Measurements from ENCODE around the gene CIRBP.

CIRBP gene

DNA sequence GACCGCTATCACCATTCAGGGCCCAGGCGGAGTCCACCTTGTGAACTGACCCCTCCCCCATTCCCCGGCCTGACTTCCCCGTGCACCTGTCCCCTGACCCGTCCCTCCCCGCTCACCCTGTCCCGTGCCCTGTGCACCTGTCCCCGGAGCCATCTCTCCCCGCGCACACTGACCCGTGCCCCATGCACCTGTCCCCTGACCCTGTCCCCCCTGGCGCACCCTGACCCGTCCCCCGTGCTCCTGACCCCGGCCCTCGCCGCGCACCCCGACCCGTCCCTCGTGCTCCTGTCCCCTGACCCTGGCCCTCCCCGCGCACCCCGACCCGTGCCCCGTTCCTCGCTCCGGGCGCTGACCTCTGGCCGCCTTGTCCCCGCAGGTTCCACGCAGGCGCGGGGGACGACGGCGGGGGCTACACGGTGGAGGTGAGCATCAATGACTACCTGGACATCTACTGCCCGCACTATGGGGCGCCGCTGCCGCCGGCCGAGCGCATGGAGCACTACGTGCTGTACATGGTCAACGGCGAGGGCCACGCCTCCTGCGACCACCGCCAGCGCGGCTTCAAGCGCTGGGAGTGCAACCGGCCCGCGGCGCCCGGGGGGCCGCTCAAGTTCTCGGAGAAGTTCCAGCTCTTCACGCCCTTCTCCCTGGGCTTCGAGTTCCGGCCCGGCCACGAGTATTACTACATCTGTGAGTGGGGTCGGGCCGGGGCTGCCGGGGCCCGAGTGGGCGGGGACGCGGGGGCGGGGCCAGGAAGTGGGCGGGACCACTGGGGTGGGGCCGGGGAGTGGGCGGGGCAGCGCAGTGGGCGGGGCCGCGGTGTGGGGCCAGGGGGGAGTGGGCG lies 26.3 kb downstream of the CIRBP start:
- DNase-seq, result no peak
- H3K18ac ChIP-seq (ENCODE audit: low read length), result no peak overlapping the region
- no peak overlapping the region for H3K23ac ChIP-seq (ENCODE audit: low read length)
- H3K4me2 ChIP-seq (ENCODE audit: low read length), result no peak overlapping the region
- H3K79me2 ChIP-seq (ENCODE audit: control insufficient read depth, insufficient read depth, low read length), result no peaks in the 10 kb centered on the region
- no peak overlapping the region for H2AK5ac ChIP-seq (ENCODE audit: low read length)
- no peak overlapping the region for H2BK15ac ChIP-seq (replicated peaks; ENCODE audit: low read depth)
- no peak overlapping the region for H4K8ac ChIP-seq (ENCODE audit: low read depth, low read length)
- H2BK5ac ChIP-seq (ENCODE audit: low read length), result no peak overlapping the region
- no peaks in the 10 kb centered on the region for H3K27me3 ChIP-seq (ENCODE audit: insufficient read depth, low read length, poor library complexity)
- H3K4me1 ChIP-seq (ENCODE audit: control insufficient read depth, low read depth, low read length), result no peaks in the 10 kb centered on the region
- no peaks in the 10 kb centered on the region for H3K36me3 ChIP-seq (ENCODE audit: control insufficient read depth, insufficient read depth, low read length)
- no peak overlapping the region for H3K4me3 ChIP-seq (ENCODE audit: low read length)
- H3K79me1 ChIP-seq (ENCODE audit: low read length), result no peaks in the 10 kb centered on the region
- H4K5ac ChIP-seq (ENCODE audit: low read length), result no peak overlapping the region
- H3K27ac ChIP-seq (ENCODE audit: low read depth, low read length), result no peak overlapping the region
- no CpG with 5 or more reads among the region's 82 CpGs for WGBS (ENCODE audit: extremely low coverage, insufficient coverage, low lambda C conversion rate)
- no peak overlapping the region for H3K9ac ChIP-seq (ENCODE audit: low read length)
- no peak overlapping the region for H3K4ac ChIP-seq (ENCODE audit: low read depth, low read length)
- no peak overlapping the region for H2BK120ac ChIP-seq (ENCODE audit: low read depth, low read length)
- H3K56ac ChIP-seq (ENCODE audit: low read length), result no peak overlapping the region

DNA sequence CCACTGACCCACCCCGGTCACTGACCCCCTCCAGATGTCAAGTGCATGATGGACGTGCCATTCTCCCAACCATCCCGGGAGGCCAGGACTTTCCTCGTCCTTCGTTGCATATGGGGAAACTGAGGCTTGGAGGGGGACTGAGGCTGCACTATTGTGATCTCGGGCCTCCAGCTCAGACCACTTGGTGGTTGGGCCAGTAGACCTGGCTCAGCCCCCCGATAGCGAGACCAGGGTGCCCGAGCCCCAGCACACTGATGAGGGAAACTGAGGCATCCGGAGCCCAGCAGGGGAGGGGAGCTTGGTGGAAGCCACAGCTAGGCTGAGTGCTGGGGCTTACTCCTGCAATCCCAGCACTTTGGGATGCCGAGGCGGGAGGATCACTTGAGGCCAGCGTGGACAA lies 26.9 kb downstream of the CIRBP start:
- no peaks in the 10 kb centered on the region for H3K4me1 ChIP-seq (ENCODE audit: control insufficient read depth, low read depth, low read length)
- DNase-seq, result no peak
- H3K56ac ChIP-seq (ENCODE audit: low read length), result no peak overlapping the region
- no peak overlapping the region for H3K23ac ChIP-seq (ENCODE audit: low read length)
- H3K79me1 ChIP-seq (ENCODE audit: low read length), result no peaks in the 10 kb centered on the region
- H3K4me2 ChIP-seq (ENCODE audit: low read length), result no peak overlapping the region
- H3K27me3 ChIP-seq (ENCODE audit: insufficient read depth, low read length, poor library complexity), result no peaks in the 10 kb centered on the region
- no peak overlapping the region for H3K4me3 ChIP-seq (ENCODE audit: low read length)
- no peak overlapping the region for H4K5ac ChIP-seq (ENCODE audit: low read length)
- H3K79me2 ChIP-seq (ENCODE audit: control insufficient read depth, insufficient read depth, low read length), result no peaks in the 10 kb centered on the region
- no peak overlapping the region for H3K18ac ChIP-seq (ENCODE audit: low read length)
- H3K36me3 ChIP-seq (ENCODE audit: control insufficient read depth, insufficient read depth, low read length), result no peaks in the 10 kb centered on the region
- H3K9ac ChIP-seq (ENCODE audit: low read length), result no peak overlapping the region
- no peak overlapping the region for H2BK5ac ChIP-seq (ENCODE audit: low read length)
- no peak overlapping the region for H3K27ac ChIP-seq (ENCODE audit: low read depth, low read length)
- no peak overlapping the region for H4K8ac ChIP-seq (ENCODE audit: low read depth, low read length)
- no peak overlapping the region for H3K4ac ChIP-seq (ENCODE audit: low read depth, low read length)
- H2AK5ac ChIP-seq (ENCODE audit: low read length), result no peak overlapping the region
- no peak overlapping the region for H2BK15ac ChIP-seq (replicated peaks; ENCODE audit: low read depth)
- WGBS (ENCODE audit: extremely low coverage, insufficient coverage, low lambda C conversion rate), result no CpG with 5 or more reads among the region's 13 CpGs
- no peak overlapping the region for H2BK120ac ChIP-seq (ENCODE audit: low read depth, low read length)

DNA sequence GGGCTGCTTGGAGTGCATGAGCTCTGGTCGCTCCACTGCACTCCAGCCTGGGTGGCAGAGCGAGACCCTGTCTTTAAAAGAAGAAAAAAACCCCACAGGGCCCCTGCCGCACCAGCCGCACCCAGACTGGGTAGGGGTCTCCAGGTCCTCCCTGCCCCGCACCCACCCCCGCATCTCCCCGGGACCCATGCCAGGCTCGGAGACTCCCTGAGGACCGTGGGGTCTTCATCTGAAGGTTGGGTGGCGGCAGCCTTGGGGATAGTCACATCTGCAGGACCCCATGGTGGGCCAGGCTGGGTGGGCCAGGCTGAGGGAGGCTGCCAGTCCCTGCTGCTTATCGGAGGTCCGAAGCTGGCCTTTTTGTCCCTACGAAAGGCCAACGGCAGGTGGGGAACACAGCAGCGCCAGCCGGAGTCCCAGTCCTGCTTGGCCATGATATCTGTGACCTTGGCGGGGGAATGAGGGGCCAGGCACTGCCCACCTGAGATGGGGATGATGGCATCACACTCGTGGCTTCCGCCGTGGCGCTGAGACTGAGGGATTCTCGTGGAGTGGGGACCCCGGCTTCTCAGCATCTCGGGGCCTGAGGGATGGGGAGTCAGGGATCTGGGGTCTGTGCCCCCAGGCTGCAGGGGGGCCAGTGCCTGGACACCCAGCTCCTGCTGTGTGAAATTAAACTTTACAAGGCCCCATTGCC lies 27.6 kb downstream of the CIRBP start:
- H4K5ac ChIP-seq (ENCODE audit: low read length), result no peak overlapping the region
- no peak overlapping the region for H3K4me2 ChIP-seq (ENCODE audit: low read length)
- no CpG with 5 or more reads among the region's 24 CpGs for WGBS (ENCODE audit: extremely low coverage, insufficient coverage, low lambda C conversion rate)
- no peak overlapping the region for H2BK15ac ChIP-seq (replicated peaks; ENCODE audit: low read depth)
- H2BK120ac ChIP-seq (ENCODE audit: low read depth, low read length), result no peak overlapping the region
- H3K27ac ChIP-seq (ENCODE audit: low read depth, low read length), result no peak overlapping the region
- no peak overlapping the region for H3K4ac ChIP-seq (ENCODE audit: low read depth, low read length)
- H3K4me1 ChIP-seq (ENCODE audit: control insufficient read depth, low read depth, low read length), result no peaks in the 10 kb centered on the region
- no peaks in the 10 kb centered on the region for H3K27me3 ChIP-seq (ENCODE audit: insufficient read depth, low read length, poor library complexity)
- H2BK5ac ChIP-seq (ENCODE audit: low read length), result no peak overlapping the region
- H2AK5ac ChIP-seq (ENCODE audit: low read length), result no peak overlapping the region
- H3K18ac ChIP-seq (ENCODE audit: low read length), result no peak overlapping the region
- no peak for DNase-seq
- no peak overlapping the region for H4K8ac ChIP-seq (ENCODE audit: low read depth, low read length)
- no peaks in the 10 kb centered on the region for H3K36me3 ChIP-seq (ENCODE audit: control insufficient read depth, insufficient read depth, low read length)
- no peak overlapping the region for H3K9ac ChIP-seq (ENCODE audit: low read length)
- no peaks in the 10 kb centered on the region for H3K79me1 ChIP-seq (ENCODE audit: low read length)
- no peak overlapping the region for H3K4me3 ChIP-seq (ENCODE audit: low read length)
- H3K23ac ChIP-seq (ENCODE audit: low read length), result no peak overlapping the region
- H3K79me2 ChIP-seq (ENCODE audit: control insufficient read depth, insufficient read depth, low read length), result no peaks in the 10 kb centered on the region
- no peak overlapping the region for H3K56ac ChIP-seq (ENCODE audit: low read length)

DNA sequence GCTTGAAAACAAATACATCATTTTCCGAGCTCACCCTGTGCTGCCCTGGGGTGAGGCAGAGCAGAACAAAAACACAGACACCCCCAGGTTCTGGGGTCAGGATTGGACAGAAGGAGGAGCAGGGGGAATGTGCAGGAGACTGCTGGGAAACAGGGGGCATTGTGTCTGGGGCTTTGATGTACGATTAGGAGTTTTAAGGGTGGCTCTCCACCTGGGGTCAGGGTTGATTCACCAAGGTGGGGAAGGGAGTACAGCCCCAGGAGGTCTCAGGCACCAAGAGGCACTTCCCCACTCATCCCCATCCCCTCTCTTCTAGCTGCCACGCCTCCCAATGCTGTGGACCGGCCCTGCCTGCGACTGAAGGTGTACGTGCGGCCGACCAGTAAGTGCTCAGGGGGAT lies 29.1 kb downstream of the CIRBP start:
- Histone ChIP-seq H3K36me3 (ENCODE audit: control insufficient read depth, insufficient read depth, low read length) (no peaks in the 10 kb centered on the region), H3K4me1 (ENCODE audit: control insufficient read depth, low read depth, low read length) (no peaks in the 10 kb centered on the region), H3K4me3 (ENCODE audit: low read length) (no peak overlapping the region), H3K27ac (ENCODE audit: low read depth, low read length) (no peak overlapping the region), H2BK15ac (replicated peaks; ENCODE audit: low read depth) (no peak overlapping the region), H2BK5ac (ENCODE audit: low read length) (no peak overlapping the region), H3K4ac (ENCODE audit: low read depth, low read length) (no peak overlapping the region), H3K56ac (ENCODE audit: low read length) (no peak overlapping the region), H3K9ac (ENCODE audit: low read length) (no peak overlapping the region), H4K8ac (ENCODE audit: low read depth, low read length) (no peak overlapping the region), H3K79me1 (ENCODE audit: low read length) (no peaks in the 10 kb centered on the region), H3K27me3 (ENCODE audit: insufficient read depth, low read length, poor library complexity) (no peaks in the 10 kb centered on the region), H2AK5ac (ENCODE audit: low read length) (no peak overlapping the region), H3K18ac (ENCODE audit: low read length) (no peak overlapping the region), H3K79me2 (ENCODE audit: control insufficient read depth, insufficient read depth, low read length) (no peaks in the 10 kb centered on the region), H2BK120ac (ENCODE audit: low read depth, low read length) (no peak overlapping the region), H3K23ac (ENCODE audit: low read length) (no peak overlapping the region), H3K4me2 (ENCODE audit: low read length) (no peak overlapping the region), H4K5ac (ENCODE audit: low read length) (no peak overlapping the region)
- no CpG with 5 or more reads among the region's 8 CpGs for WGBS (ENCODE audit: extremely low coverage, insufficient coverage, low lambda C conversion rate)
- no peak for DNase-seq

DNA sequence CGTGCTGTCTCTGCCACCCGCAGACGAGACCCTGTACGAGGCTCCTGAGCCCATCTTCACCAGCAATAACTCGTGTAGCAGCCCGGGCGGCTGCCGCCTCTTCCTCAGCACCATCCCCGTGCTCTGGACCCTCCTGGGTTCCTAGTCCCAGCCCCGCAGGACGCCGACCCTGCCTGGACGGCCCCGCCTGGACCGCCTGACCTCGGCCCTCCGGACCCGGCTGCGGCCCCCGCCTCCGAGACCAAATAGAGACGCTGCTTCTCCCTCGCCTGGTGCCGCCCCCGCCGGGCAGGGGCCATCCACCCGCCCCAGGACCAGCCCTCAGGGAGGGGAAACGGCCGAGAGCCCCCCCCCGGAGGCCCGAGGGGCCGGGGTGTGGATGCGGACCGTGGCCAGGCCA lies 30.7 kb downstream of the CIRBP start:
- H3K4me1 ChIP-seq (ENCODE audit: control insufficient read depth, low read depth, low read length), result no peaks in the 10 kb centered on the region
- no peak overlapping the region for H3K4me2 ChIP-seq (ENCODE audit: low read length)

More for the DNA sequence above, 30.7 kb downstream of the CIRBP start:
- no peak overlapping the region for H3K23ac ChIP-seq (ENCODE audit: low read length)
- no peak overlapping the region for H3K4ac ChIP-seq (ENCODE audit: low read depth, low read length)
- no peaks in the 10 kb centered on the region for H3K27me3 ChIP-seq (ENCODE audit: insufficient read depth, low read length, poor library complexity)
- no peak overlapping the region for H3K9ac ChIP-seq (ENCODE audit: low read length)
- H2AK5ac ChIP-seq (ENCODE audit: low read length), result no peak overlapping the region
- no peak overlapping the region for H4K5ac ChIP-seq (ENCODE audit: low read length)
- no peaks in the 10 kb centered on the region for H3K36me3 ChIP-seq (ENCODE audit: control insufficient read depth, insufficient read depth, low read length)
- H3K18ac ChIP-seq (ENCODE audit: low read length), result no peak overlapping the region
- H3K4me3 ChIP-seq (ENCODE audit: low read length), result no peak overlapping the region
- H3K27ac ChIP-seq (ENCODE audit: low read depth, low read length), result no peak overlapping the region
- H4K8ac ChIP-seq (ENCODE audit: low read depth, low read length), result no peak overlapping the region
- H2BK120ac ChIP-seq (ENCODE audit: low read depth, low read length), result no peak overlapping the region
- no CpG with 5 or more reads among the region's 34 CpGs for WGBS (ENCODE audit: extremely low coverage, insufficient coverage, low lambda C conversion rate)
- no peaks in the 10 kb centered on the region for H3K79me2 ChIP-seq (ENCODE audit: control insufficient read depth, insufficient read depth, low read length)
- H3K79me1 ChIP-seq (ENCODE audit: low read length), result no peaks in the 10 kb centered on the region
- no peak overlapping the region for H3K56ac ChIP-seq (ENCODE audit: low read length)
- H2BK5ac ChIP-seq (ENCODE audit: low read length), result no peak overlapping the region
- no peak for DNase-seq
- no peak overlapping the region for H2BK15ac ChIP-seq (replicated peaks; ENCODE audit: low read depth)
